ENCODE data around the gene HTR1D. TPM values are rescaled to one million over a fixed set of nuclear protein-coding genes. Genes with fewer than 3 reads are reported as not detected.
"Not testable (repeated sequence)": the region's sequence is repeated elsewhere in the genome, so short reads cannot be mapped to it uniquely, and the experiment has no call there.

HTR1D gene
- not detected in 2 replicates for polyA plus RNA-seq (2014; cell fraction: cytosol; rRNA removed)
- polyA plus RNA-seq (2014; cell fraction: nucleus; rRNA removed) = not detected in 2 replicates

- no peak for DNase-seq (ENCODE audit: low spot score)
Measured at GRCh38 chr1:23217421-23218115, at the start of gene HTR1D. Gene HTR1D (minus strand): TSS chr1:23217502. CDS start chr1:23194219, 23,283 bp downstream.

- no peak for DNase-seq (ENCODE audit: low spot score)
Measured at GRCh38 chr1:23263380-23263887, 46.1 kb upstream of the HTR1D start.

GRCh38 chr1:23258082-23258481, 40.8 kb upstream of the HTR1D start:
- not testable (repeated sequence) for DNase-seq (ENCODE audit: low spot score)

GRCh38 chr1:23257371-23257770, 40.1 kb upstream of the HTR1D start:
- DNase-seq (ENCODE audit: low spot score) = not testable (repeated sequence)

- no peak for DNase-seq (ENCODE audit: low spot score)
Measured at GRCh38 chr1:23254584-23254983, 37.3 kb upstream of the HTR1D start.

- DNase-seq (ENCODE audit: low spot score) = no peak
Measured at GRCh38 chr1:23251812-23252211, 34.5 kb upstream of the HTR1D start.

GRCh38 chr1:23249787-23250454, 32.6 kb upstream of the HTR1D start:
- no peak for DNase-seq (ENCODE audit: low spot score)

- DNase-seq (ENCODE audit: low spot score) = no peak
Measured at GRCh38 chr1:23247276-23247675, 30.0 kb upstream of the HTR1D start.

GRCh38 chr1:23246274-23246673, 29.0 kb upstream of the HTR1D start:
- DNase-seq (ENCODE audit: low spot score) = no peak

GRCh38 chr1:23244256-23244761, 27.0 kb upstream of the HTR1D start:
- no peak for DNase-seq (ENCODE audit: low spot score)

- DNase-seq (ENCODE audit: low spot score) = no peak
Measured at GRCh38 chr1:23242414-23242813, 25.1 kb upstream of the HTR1D start.

- no peak for DNase-seq (ENCODE audit: low spot score)
Measured at GRCh38 chr1:23239638-23240295, 22.5 kb upstream of the HTR1D start.

GRCh38 chr1:23238565-23238964, 21.3 kb upstream of the HTR1D start:
- DNase-seq (ENCODE audit: low spot score) = no peak

GRCh38 chr1:23237508-23237907, 20.2 kb upstream of the HTR1D start:
- DNase-seq (ENCODE audit: low spot score) = no peak

GRCh38 chr1:23227806-23228205, 10.5 kb upstream of the HTR1D start:
- no peak for DNase-seq (ENCODE audit: low spot score)

GRCh38 chr1:23224739-23225648, 7.7 kb upstream of the HTR1D start:
- peak; percentile 80 for DNase-seq (ENCODE audit: low spot score)

GRCh38 chr1:23223963-23224362, 6.7 kb upstream of the HTR1D start:
- DNase-seq (ENCODE audit: low spot score) = not testable (repeated sequence)

- DNase-seq (ENCODE audit: low spot score) = not testable (repeated sequence)
Measured at GRCh38 chr1:23223490-23223951, 6.2 kb upstream of the HTR1D start.

GRCh38 chr1:23222742-23223141, 5.4 kb upstream of the HTR1D start:
- DNase-seq (ENCODE audit: low spot score) = no peak

GRCh38 chr1:23222331-23222730, 5.0 kb upstream of the HTR1D start:
- no peak for DNase-seq (ENCODE audit: low spot score)

- DNase-seq (ENCODE audit: low spot score) = no peak
Measured at GRCh38 chr1:23221107-23221506, 3.8 kb upstream of the HTR1D start.

Measured in SK-N-DZ (cell line).